AG08396 (cell line): ENCODE measurements around the gene TPRG1.

Experiments used
- DNase-seq: peaks from one replicate; pipeline ENCODE4 v3.0.0; 2012; ENCODE audit warnings: low spot score, mixed read lengths

TPRG1 gene

GRCh38 chr3:189166321-189166720, 5.5 kb upstream of the TPRG1 start:
- DNase-seq = no peak

- DNase-seq = no peak
These were observed 4.6 kb upstream of the TPRG1 start for GRCh38 chr3:189167027-189167766.

- no peak for DNase-seq
These were observed 3.1 kb upstream of the TPRG1 start for GRCh38 chr3:189168711-189169110.

- no peak for DNase-seq
These were observed 2.0 kb upstream of the TPRG1 start for GRCh38 chr3:189169728-189170127.

- DNase-seq = no peak
These were observed 1.2 kb upstream of the TPRG1 start for GRCh38 chr3:189170559-189170958.

GRCh38 chr3:189172668-189173419, 1.1 kb downstream of the TPRG1 start:
- no peak for DNase-seq

- no peak for DNase-seq
These were observed 12.8 kb downstream of the TPRG1 start for GRCh38 chr3:189184566-189184965.

GRCh38 chr3:189186101-189186500, 14.3 kb downstream of the TPRG1 start:
- DNase-seq = peak; percentile 22

GRCh38 chr3:189188466-189188865, 16.7 kb downstream of the TPRG1 start:
- DNase-seq = no peak

GRCh38 chr3:189192725-189193124, 21.0 kb downstream of the TPRG1 start:
- no peak for DNase-seq

- DNase-seq = no peak
These were observed 23.5 kb downstream of the TPRG1 start for GRCh38 chr3:189195302-189195701.

- DNase-seq = no peak
These were observed 30.3 kb downstream of the TPRG1 start for GRCh38 chr3:189202106-189202505.

- DNase-seq = no peak
These were observed 30.8 kb downstream of the TPRG1 start for GRCh38 chr3:189202583-189202982.

- no peak for DNase-seq
These were observed 32.5 kb downstream of the TPRG1 start for GRCh38 chr3:189204167-189204866.

- no peak for DNase-seq
These were observed 33.2 kb downstream of the TPRG1 start for GRCh38 chr3:189204937-189205336.

- DNase-seq = no peak
These were observed 38.5 kb downstream of the TPRG1 start for GRCh38 chr3:189210251-189210770.

GRCh38 chr3:189212681-189213080, 40.9 kb downstream of the TPRG1 start:
- DNase-seq = no peak

GRCh38 chr3:189214651-189215050, 42.9 kb downstream of the TPRG1 start:
- DNase-seq = no peak

GRCh38 chr3:189222927-189223636, 51.3 kb downstream of the TPRG1 start:
- DNase-seq = no peak

GRCh38 chr3:189225431-189225830, 53.7 kb downstream of the TPRG1 start:
- DNase-seq = no peak

GRCh38 chr3:189227249-189227648, 55.5 kb downstream of the TPRG1 start:
- no peak for DNase-seq

GRCh38 chr3:189229196-189229828, 57.5 kb downstream of the TPRG1 start:
- no peak for DNase-seq
